HepG2 (cell line): ENCODE results near the gene TACC2. TPM values are rescaled to one million over a fixed set of nuclear protein-coding genes. Genes with fewer than 3 reads are reported as not detected.

Experiments
- HDAC1 ChIP-seq: sonication (generic); formaldehyde crosslinking; IDR thresholded peaks from 2 replicates; pipeline ENCODE4 v1.5.1; 2020; ENCODE audit warnings: mild to moderate bottlenecking, missing genetic modification reagents
- HNF4A ChIP-seq: sonication (generic); formaldehyde crosslinking; IDR thresholded peaks from 2 replicates; pipeline ENCODE4 v1.4.0; 2020; ENCODE audit warnings: missing genetic modification reagents
- ZNF101 ChIP-seq: sonication (generic); formaldehyde crosslinking; IDR thresholded peaks from 2 replicates; pipeline ENCODE4 v1.4.0; 2020; ENCODE audit warnings: mild to moderate bottlenecking, low read depth, missing genetic modification reagents, borderline replicate concordance
- ZNF24 ChIP-seq: fragments of 450-650 bp; IDR thresholded peaks from 2 replicates; pipeline ENCODE4 v1.6.1; 2017; ENCODE audit warnings: antibody characterized with exemption, mild to moderate bottlenecking
- ZNF343 ChIP-seq: sonication (generic); formaldehyde crosslinking; IDR thresholded peaks from 2 replicates; pipeline ENCODE4 v1.4.0; 2020; ENCODE audit warnings: mild to moderate bottlenecking, missing genetic modification reagents
- ZNF362 ChIP-seq: sonication (generic); formaldehyde crosslinking; IDR thresholded peaks from 2 replicates; pipeline ENCODE4 v1.4.0; 2020; ENCODE audit warnings: missing genetic modification reagents, mild to moderate bottlenecking, borderline replicate concordance
- ZNF407 ChIP-seq: sonication (generic); formaldehyde crosslinking; IDR thresholded peaks from one replicate; pipeline ENCODE4 v1.5.1; 2020; ENCODE audit warnings: mild to moderate bottlenecking, missing genetic modification reagents; ENCODE audit errors: not compliant biosample characterization
- ZNF687 ChIP-seq: sonication (generic); formaldehyde crosslinking; IDR thresholded peaks from 2 replicates; pipeline ENCODE4 v1.5.1; 2020; ENCODE audit warnings: mild to moderate bottlenecking, missing genetic modification reagents, moderate library complexity
- polyA plus RNA-seq, 8 experiments: library from polyadenylated mRNA; depleted of rRNA in 3 of 8; stranded (reverse) in 7 of 8; unstranded in 1 of 8; fragments of >200 nt; fragmentation: Illumina TruSeq in 4 of 8; extraction: Trizol in 4 of 8; gene quantifications; 2 replicates each; pipeline versions ENCODE4 v1.2.1 to v1.2.3, GENCODE V29; 2011 to 2016; ENCODE audit warnings: low read depth in 4 of 8, missing spikeins in 1 of 8, mixed read lengths in 1 of 8; ENCODE audit not compliant: insufficient read depth in 1 of 8
- total RNA-seq, 5 experiments: library from RNA; depleted of rRNA; stranded (reverse); fragments of >200 nt; fragmentation: Illumina TruSeq; extraction: Trizol; gene quantifications; 2 replicates each; pipeline ENCODE4 v1.2.3, GENCODE V29; 2016; ENCODE audit warnings: low read depth in 1 of 5
- TF ChIP-seq, protein P1 (sequence below): sonication (generic); formaldehyde crosslinking; IDR thresholded peaks from 2 replicates; pipeline ENCODE4 v1.8.1; 2022; ENCODE audit warnings: low read depth, mild to moderate bottlenecking, missing genetic modification reagents

The TACC2 gene
- total and polyA plus RNA-seq, 2 of the 13 experiments (the other 11 are each of a cell fraction or from before 2014, with no cell fraction given): 11.8 to 16.0 TPM

DNA sequence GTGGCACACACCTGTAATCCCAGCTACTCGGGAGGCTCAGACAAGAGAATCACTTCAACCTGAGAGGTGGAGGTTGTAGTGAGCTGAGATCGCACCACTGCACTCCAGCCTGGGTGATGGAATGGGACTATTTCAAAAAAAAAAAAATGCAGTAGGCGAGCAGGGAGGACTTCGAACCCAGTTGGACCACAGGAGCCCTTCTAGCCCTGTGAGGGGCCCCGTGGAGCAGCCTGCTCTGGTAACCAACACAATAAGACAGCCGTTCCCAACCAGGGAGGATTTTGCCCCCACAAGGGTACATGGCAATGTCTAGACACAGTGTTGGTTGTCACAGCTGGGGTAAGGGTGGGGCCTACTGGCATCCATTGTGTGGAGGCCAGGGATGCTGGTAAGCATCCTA lies 218.2 kb downstream of the TACC2 start (continued):
- TF ChIP-seq ZNF687 (CRISPR knock-in tag) (0 out of 2 replicates have a peak, but pooled peaks have one; percentile 11), ZNF407 (no peak), ZNF101 (no peak), ZNF362 (peak; percentile 70; the same call in 1 of the 2 replicates), HDAC1 (CRISPR knock-in tag) (no peak), ZNF24 (no peak), ZNF343 (CRISPR knock-in tag) (no peak), HNF4A (CRISPR knock-in tag) (peak; percentile 30; the same call in 1 of the 2 replicates)
- TF ChIP-seq, protein P1, sequence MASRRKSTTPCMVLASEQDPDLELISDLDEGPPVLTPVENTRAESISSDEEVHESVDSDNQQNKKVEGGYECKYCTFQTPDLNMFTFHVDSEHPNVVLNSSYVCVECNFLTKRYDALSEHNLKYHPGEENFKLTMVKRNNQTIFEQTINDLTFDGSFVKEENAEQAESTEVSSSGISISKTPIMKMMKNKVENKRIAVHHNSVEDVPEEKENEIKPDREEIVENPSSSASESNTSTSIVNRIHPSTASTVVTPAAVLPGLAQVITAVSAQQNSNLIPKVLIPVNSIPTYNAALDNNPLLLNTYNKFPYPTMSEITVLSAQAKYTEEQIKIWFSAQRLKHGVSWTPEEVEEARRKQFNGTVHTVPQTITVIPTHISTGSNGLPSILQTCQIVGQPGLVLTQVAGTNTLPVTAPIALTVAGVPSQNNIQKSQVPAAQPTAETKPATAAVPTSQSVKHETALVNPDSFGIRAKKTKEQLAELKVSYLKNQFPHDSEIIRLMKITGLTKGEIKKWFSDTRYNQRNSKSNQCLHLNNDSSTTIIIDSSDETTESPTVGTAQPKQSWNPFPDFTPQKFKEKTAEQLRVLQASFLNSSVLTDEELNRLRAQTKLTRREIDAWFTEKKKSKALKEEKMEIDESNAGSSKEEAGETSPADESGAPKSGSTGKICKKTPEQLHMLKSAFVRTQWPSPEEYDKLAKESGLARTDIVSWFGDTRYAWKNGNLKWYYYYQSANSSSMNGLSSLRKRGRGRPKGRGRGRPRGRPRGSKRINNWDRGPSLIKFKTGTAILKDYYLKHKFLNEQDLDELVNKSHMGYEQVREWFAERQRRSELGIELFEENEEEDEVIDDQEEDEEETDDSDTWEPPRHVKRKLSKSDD (CRISPR knock-in tag): no peak
